SK-N-SH (cell line): ENCODE results near the gene SMARCC1.

Experiments
- CHD2 ChIP-seq: fragments of 150-350 bp; IDR thresholded peaks from 2 replicates; pipeline ENCODE4 v1.6.1; 2018; ENCODE audit warnings: low read length; ENCODE audit not compliant: partially characterized antibody
- CTCF ChIP-seq: fragments of 200-600 bp; sonication (generic); IDR thresholded peaks from 2 replicates; pipeline ENCODE4 v1.6.1; 2017; ENCODE audit warnings: antibody characterized with exemption, mild to moderate bottlenecking, moderate library complexity
- EZH2phosphoT487 ChIP-seq: fragments of 200-600 bp; sonication (generic); IDR thresholded peaks from 2 replicates; pipeline ENCODE4 v1.6.1; 2017; ENCODE audit warnings: low read depth, mixed run types, mild to moderate bottlenecking, antibody characterized with exemption, moderate library complexity, borderline replicate concordance
- FOXM1 ChIP-seq: IDR thresholded peaks from 2 replicates; pipeline ENCODE4 v1.4.0; 2012; ENCODE audit warnings: low read depth, mild to moderate bottlenecking
- NFIC ChIP-seq: IDR thresholded peaks from 2 replicates; pipeline ENCODE4 v1.4.0; 2012; ENCODE audit warnings: borderline replicate concordance
- PBX3 ChIP-seq: IDR thresholded peaks from 2 replicates; pipeline ENCODE4; 2012
- POLR2AphosphoS5 ChIP-seq: IDR thresholded peaks from 2 replicates; pipeline ENCODE4 v1.6.1; 2012; ENCODE audit warnings: low read depth, low read length
- RAD21 ChIP-seq: IDR thresholded peaks from 2 replicates; pipeline ENCODE4 v1.6.1; 2012; ENCODE audit warnings: mild to moderate bottlenecking, low read length
- REST ChIP-seq: IDR thresholded peaks from 2 replicates; pipeline ENCODE4 v1.6.1; 2012; ENCODE audit warnings: mild to moderate bottlenecking, low read depth, low read length, moderate library complexity
- RFX5 ChIP-seq: IDR thresholded peaks from 2 replicates; pipeline ENCODE4 v1.6.1; 2012; ENCODE audit warnings: mild to moderate bottlenecking, improper control_type of control experiment, low read length
- SIN3A ChIP-seq: IDR thresholded peaks from 2 replicates; pipeline ENCODE4 v1.6.1; 2012; ENCODE audit warnings: low read depth, mild to moderate bottlenecking, low read length, moderate library complexity, borderline replicate concordance
- SMC3 ChIP-seq: IDR thresholded peaks from 2 replicates; pipeline ENCODE4 v1.6.1; 2012; ENCODE audit warnings: low read depth, low read length, improper control_type of control experiment
- TAF1 ChIP-seq: IDR thresholded peaks from 2 replicates; pipeline ENCODE4 v1.6.1; 2012; ENCODE audit warnings: low read depth, mild to moderate bottlenecking, low read length, moderate library complexity, borderline replicate concordance
- ZBTB33 ChIP-seq: IDR thresholded peaks from 2 replicates; pipeline ENCODE4 v1.4.0; 2012; ENCODE audit warnings: low read depth, borderline replicate concordance

- TF ChIP-seq CTCF (no peak), POLR2AphosphoS5 (no peak), TAF1 (no peak), RFX5 (no peak), PBX3 (no peak), ZBTB33 (no peak), SIN3A (no peak), CHD2 (no peak), FOXM1 (no peak), SMC3 (no peak), EZH2phosphoT487 (no peak), REST (no peak), NFIC (no peak), RAD21 (no peak)
These were observed 201.8 kb downstream of the SMARCC1 start for GRCh38 chr3:47579875-47580274.
